Fibroblast of skin of right biceps (primary cell): Measurements from ENCODE around the gene VSIG8.
"Not testable (repeated sequence)": the region's sequence is repeated elsewhere in the genome, so short reads cannot be mapped to it uniquely, and the experiment has no call there.

Experiments
- DNase-seq: peaks from one replicate; pipeline ENCODE4 v3.0.0-alpha.2; 2013

Gene VSIG8, protein sequence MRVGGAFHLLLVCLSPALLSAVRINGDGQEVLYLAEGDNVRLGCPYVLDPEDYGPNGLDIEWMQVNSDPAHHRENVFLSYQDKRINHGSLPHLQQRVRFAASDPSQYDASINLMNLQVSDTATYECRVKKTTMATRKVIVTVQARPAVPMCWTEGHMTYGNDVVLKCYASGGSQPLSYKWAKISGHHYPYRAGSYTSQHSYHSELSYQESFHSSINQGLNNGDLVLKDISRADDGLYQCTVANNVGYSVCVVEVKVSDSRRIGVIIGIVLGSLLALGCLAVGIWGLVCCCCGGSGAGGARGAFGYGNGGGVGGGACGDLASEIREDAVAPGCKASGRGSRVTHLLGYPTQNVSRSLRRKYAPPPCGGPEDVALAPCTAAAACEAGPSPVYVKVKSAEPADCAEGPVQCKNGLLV

DNA sequence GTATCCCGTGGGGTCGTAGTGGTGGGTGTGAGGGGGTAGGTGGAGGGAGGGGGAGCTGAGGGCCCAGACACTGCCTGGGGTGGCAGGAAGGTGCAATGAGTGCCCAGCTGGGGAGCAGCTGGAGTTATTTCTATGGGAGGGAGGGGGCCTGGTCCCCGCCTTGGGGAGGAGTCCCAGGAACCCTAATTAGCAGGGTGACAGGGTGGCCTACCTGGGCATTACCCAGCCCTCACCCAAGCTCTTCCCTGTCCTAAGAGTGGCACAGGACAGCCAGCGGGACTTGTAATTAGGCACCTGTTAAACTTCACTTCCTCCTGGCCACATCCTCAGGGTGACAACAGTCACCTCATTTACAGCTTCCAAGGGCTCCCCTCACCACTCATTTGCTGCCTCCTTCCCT is at the start of gene VSIG8:
TSS of gene VSIG8 (minus strand) at position 101 of the 400 bp plus-strand sequence. CDS start 136 bp downstream, outside the sequence.
- no peak for DNase-seq

DNA sequence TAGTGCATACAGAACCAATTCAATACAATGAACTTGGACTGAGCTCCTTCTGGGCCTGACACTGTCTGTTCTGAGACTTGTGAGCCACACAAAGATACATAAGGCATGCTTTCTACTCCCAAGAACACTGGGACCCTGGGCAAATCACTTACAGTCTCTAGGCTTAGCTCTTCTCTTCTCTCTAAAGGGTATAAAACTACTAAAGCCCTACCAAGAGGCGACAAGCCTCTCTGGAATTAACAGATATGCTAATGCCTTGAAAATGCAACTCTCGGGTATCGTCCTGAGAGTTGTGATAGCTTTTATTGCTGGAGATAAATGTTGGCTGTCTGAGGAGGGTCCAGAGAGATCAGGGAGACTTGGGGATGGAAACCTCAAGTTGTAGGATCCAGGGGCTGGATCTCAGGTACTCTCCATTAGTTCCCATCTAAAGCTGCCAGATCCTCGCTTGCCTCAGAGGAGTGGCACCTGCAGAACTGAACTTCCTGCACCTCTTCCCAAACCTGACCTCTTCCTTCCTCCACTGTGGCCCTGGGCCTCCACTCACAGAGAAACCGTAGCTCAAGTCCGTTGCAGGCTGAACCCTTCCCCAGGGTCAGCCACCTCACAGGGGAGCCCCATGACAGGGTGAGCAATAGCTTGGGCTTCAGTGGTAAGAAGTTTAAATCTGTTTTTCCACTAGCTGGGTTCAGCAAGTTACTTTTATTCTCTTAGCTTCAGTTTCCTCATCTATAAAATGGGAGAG is 49.0 kb upstream of the VSIG8 start:
- DNase-seq: no peak

DNA sequence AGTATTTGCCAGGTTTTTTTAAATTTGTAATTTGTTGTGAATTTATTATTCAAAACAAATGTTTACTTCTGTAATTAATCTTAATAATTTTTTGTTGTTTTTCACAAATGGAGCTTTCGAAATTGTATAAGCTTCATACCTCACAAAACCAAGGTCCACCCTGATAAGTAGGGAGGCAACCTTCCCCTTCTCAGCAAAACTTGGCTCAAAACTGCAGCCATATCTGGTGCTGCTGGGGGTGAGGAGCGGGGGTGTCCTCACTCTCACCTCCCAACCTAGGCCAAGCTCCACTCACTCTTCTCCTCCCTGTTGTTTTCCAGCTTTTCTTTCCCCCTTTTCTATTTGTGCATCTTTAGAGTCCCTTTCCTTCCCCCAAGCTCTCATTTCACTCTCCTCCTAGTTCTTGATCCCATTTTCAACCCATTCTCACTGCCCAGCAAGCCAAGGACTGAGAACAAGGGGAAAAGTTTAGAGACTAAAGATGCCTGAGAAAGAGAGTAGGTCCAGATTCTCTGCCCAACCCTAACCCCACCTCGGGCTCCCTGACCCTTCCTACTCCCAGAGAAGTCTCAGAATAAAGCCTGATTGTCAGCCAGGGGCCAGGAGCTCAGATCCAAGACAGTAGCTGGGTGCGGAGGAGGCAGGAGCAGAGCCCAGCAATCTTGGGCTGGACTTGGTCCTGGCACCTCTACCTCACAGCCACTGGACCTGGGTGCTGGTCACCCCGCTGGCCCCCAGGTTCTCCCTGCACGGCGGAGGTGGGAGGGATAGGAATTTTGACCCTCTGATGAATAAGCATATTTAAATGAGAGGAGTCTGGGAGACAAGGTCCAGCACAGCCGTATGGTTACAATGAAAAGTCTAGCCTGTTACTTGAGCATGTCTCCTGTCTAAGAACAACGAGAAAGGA is 45.8 kb upstream of the VSIG8 start:
- DNase-seq: no peak

DNA sequence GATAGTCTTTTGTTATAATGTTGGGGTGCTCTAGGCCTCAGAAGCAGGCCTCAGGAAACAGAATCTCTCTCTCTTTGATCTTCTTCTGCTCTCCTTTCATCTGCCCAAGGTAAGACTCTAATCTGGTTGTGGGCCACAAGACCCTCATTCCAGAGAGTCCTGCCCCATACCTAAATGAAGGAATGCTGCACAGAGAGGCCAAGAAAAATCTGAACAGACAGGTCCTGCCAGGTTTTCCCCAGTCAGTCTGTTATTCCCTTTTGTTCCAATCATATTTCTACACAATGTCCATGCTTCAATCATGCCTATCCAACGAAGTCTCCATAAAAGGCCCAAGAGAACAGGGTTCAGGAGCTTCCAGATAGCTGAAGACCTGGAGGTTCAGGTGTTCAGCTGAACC is 44.5 kb upstream of the VSIG8 start:
- DNase-seq: no peak

DNA sequence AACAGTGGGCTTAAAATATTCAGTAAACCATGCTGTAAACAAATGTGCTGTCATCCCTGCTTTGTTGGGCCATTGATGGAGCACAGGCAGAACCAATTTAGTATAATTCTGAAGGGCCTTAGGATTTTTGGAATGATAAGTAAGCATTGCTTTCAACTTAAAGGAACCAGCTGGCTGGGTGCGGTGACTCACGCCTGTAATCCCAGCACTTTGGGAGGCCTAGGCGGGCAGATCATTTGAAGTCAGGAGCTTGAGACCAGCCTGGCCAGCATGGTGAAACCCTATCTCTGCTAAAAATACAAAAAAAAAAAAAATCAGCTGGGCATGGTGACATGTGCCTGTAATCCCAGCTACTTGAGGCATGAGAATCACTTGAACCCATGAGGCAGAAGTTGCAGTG is 41.6 kb upstream of the VSIG8 start:
- not testable (repeated sequence) for DNase-seq

DNA sequence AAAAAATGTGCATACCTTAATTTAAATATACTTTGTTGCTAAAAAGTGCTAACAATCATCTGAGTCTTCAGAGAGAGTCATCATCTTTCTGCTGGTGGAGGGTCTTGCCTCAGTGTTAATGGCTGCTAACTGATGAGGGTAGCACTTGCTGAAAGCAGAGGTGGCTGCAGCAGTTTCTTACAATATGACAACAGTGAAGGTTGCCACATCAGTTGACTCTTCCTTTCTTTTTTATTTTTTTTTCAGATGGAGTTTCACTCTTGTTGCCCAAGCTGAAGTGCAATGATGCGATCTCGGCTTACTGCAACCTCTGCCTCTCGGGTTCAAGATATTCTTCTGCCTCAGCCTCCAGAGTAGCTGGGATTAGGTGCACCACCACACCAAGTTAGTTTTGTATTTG is 40.1 kb upstream of the VSIG8 start:
- DNase-seq: no peak

DNA sequence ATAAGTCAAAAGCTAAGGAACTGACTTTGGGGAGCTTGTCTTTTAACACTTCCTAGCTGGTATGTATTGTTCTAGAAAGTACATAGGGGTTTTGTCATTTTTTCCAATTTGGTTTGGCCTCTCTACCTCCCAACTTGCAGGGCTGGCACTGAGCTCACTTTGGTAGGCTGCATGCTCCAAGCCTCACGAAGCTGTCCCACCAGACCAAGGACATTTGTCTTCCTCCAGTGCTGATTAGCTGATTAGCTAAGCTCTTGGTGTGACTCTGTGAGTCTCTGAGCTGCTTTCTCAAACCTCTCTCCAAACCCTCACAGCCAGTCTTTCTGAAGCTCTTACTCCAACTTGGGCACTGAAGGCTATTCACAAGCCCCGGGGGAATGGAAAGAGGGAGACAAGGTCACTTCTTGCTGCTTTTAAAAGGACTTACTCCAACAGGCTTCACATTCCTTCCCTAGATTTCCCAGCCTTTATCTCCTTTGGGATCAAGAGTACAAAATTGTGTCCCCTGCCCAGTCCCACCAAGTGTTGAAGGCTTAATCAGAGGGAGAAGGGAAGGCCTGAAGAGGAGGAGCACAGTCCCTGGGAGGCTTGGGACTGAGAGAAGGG is 38.4 kb upstream of the VSIG8 start:
- DNase-seq: no peak

DNA sequence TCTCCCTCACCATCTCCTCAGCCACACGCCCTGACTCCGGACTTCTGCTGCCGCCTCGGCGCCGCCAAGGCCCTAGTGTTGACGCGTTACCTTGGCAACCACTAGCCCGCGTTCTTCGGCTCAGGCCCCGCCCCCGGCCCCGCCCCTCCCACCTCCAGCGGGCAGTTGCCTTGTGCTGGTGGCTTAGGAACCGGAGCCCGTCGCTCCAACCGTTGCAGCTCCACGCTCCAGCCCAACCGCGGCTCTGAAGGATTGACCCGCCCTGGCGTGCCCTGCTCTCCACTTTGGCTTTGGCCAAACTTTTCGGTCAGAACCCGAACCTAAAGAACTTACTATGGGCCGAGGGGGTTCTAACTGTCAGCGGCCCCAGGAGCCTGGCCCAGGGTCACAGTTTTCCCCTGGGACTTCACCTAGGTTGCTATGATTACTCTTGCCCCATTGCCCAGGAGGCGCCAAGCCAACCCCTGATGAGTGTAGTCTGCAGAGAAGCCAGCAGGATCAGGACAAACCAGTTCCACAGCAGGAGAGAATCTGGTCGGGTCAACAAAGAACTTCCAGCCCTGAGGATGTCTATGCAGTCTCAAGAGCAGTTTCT is 37.7 kb upstream of the VSIG8 start, which contains the start of gene CFAP45:
TSS of gene CFAP45 (minus strand) at position 80 of the 595 bp plus-strand sequence. CDS start at position 13, 67 bp downstream.
- DNase-seq: peak; percentile 75

DNA sequence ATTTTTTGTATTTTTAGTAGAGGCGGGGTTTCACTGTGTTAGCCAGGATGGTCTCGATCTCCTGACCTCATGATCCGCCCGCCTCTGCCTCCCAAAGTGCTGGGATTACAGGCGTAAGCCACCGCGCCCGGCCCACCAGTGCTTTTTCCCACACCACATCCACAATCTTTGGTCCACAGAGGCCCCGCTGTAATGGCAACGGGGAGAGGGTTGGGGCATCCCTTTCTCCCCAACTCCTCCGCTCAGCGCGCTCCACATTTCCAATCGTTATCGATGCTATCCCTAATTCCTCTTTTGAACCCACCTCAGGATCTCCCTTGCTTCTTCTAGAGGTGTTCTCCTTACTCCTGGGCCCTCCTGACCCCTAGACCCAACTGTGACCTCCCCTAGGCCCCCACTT is 37.2 kb upstream of the VSIG8 start:
- DNase-seq: not testable (repeated sequence)

DNA sequence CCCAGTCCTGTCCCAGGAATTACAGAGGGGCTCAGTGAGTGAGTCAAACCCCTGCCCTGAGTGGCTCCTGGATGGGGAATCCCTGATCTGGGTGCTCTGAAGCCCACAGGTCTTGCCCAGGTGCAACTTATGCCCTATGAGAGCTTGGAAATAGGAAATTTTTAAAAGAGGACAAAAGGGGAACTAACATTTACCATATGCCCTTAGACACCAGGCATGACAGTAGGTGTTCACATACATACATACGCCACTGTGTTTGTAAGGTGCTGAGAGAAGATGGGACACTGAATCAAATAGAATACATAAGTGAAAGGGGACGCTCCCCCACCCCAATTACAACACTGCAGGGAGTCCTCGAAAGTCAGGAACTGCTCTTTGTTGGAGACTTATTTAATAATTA is 36.1 kb upstream of the VSIG8 start:
- no peak for DNase-seq

DNA sequence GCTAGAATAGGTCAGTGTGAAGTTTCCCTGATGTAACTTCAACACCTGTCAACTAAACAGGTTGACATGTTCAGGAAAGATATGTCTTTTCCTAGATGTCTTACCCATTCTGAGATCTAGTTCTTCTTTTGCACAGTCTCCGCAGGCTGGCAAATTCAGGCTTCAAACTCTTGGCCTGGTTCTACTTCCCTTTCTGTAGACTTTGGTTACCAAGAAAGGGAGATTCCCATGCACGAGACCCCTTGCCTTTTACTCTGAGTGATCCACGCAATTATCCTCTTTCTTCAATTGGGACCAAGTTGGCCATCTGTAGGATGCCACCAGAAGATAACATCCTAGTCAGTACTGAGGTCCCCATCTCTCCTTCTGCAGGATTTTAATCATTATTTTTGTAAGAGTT is 35.5 kb upstream of the VSIG8 start:
- DNase-seq: no peak

DNA sequence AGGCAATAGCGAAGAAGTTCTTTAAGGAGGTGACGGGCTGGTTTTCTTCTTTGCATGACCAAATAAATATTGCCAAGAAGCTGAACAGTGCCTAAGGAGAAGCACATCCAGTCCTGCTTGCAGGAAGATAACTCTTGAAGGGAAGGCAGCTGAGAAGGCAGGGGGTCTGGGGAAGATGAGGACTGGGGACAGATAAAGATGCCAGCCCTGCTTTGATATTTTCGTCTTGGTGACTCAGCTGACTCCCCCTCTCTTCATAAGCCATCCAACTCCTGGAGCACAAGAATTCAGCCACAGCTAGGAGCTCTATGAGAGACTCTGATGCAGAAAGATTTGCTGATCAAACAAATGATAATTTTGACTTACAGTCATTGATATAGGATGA is 34.1 kb upstream of the VSIG8 start:
- no peak for DNase-seq

DNA sequence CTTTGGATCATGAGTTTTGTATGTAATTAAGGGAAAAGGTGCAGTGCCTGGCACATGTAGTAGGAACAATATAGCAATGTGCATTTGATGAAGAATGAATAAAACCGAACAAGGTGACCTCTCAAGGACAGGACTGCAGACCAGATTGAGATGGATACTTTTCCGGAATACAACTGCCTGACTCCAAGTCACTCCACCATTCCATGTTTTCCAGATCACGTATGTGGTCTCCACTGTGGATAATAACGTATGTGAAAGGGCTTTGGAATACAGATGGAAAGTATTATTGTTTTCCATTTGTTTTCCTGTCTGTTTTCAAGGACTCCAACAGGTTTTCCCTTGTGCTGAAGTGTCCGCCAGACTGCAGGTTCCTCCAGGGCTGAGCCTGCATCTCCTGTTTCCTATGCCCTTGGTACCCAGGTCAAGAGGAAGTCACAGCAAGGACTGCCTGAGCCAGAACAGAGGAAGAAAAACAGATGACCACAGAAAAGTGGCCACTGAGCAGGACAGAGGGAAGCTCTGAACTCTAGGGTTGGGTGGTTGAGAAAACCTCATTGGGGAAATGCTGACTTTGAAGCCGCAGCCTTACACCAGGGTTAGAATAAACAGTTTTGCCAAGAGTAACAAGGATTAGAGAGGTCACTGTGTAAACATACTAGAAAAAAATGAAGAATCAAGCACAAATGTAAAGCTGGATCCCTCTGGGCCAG is 33.5 kb upstream of the VSIG8 start:
- DNase-seq: peak; percentile 24

DNA sequence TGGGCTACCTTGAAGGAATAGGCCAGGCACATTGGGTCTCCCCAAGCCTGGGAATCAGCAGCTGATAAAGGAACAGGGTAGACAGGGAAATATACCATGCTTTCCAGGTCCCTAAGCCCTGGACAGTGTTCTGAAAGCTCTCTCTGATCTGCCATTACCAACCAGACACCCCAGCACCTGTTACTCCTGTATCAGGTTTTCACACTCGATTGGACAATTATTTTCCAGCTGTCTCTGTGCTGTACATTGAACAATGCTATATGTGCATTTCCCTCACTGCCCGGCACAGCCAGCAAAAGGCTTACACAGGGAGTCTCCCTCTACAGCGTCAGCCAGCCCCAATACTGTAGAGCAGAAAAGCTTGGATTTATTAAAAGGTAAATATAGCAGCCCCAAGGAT is 32.8 kb upstream of the VSIG8 start:
- no peak for DNase-seq

DNA sequence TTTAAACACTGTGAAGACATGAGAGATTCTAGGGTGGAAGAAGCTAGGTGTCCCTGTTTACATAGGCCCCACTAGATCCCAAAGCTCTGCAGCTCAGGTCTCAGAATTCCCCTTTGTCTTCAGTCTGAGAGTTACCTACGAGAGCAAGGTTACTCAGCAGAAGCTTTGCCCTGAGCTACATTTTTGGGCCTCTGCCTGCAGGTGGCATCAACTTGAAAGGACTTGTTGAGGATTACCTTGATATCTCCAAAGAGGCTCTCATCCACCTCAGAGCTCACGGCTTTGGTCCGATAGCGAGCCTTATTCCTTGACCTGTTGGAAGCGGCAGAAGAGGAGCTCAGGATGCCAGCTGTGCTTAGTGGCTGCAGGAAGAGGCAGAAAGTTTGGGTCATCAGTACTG is 30.5 kb upstream of the VSIG8 start:
- no peak for DNase-seq

DNA sequence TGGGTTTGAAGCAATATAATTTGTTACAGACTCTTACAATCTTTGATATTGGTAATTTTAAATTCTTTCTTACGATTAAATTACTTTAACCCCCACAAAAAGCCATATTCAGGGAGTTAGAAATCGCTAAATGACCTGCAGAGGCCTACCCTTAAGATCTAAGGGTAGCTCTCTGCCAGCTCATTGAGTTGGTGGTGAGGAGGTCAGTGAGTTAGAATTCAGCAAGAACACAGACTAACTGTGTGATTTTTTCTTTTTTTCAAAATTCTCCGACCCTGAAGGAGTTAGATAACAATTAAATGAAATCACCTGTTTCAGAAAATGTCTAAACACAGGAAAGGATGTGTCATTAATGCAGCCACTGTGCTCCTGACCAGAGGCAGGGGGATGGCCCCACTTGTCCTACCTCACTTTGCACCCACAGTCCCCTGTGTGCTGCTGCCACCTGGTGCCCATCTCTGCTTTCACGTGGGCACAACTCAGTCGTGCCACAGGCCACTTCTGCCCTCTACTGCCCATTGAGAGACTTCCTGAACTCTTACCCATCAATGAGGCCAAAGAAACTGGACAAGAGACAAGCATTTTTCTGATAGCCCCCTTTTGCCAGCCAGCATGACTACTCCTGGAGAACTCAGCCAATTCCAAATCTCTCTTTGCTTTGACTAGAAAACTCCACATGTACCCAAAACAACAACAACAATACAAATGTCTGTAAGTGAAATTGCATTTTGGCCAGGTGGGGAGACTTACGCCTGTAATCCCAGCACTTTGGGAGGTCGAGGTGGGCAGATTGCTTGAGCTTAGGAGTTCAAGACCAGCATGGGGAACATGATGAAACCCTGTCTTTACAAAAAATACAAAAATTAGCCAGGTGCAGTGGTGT is 29.1 kb upstream of the VSIG8 start:
- DNase-seq: peak; percentile 86

DNA sequence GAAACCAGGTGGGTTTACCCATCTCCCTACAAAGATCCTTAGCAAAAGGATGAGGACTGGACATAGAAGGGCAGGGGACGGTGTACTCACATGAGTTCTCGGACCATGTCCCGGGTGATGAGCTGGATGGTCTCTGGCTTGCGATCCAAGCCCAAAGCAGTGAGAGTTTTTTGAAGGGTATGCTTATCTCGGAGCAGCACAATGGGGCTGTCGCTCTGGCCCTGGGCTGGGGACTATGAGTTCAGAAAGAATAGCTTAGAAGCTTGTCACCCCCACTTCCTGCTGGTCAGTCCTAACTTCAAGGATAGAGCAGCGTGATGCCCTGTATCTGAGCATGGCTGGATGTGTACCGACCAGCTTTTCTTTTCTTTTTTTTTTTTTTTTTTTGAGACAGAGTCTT is 27.9 kb upstream of the VSIG8 start:
- DNase-seq: no peak

DNA sequence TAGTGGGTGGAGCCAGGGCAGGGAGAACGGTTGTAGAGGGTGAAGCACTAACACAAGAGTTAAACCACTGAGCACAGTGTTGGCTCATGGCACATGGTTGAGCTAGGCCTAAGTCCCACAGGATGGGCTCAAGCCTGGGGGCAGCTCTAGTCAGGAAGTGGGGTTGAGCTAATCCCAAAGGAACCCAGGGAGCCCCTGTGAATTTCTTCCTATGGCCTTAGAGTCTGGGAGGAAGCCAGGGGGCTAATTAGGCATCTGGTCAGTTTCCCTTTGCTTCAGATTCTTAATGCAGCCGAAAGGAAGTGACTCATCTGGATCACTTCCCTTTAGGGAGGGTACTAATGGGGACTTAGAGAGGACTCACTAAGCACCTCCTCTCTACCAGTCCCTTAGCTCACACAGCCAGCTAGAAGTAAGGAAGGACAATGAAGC is 27.4 kb upstream of the VSIG8 start:
- peak; percentile 94 for DNase-seq

DNA sequence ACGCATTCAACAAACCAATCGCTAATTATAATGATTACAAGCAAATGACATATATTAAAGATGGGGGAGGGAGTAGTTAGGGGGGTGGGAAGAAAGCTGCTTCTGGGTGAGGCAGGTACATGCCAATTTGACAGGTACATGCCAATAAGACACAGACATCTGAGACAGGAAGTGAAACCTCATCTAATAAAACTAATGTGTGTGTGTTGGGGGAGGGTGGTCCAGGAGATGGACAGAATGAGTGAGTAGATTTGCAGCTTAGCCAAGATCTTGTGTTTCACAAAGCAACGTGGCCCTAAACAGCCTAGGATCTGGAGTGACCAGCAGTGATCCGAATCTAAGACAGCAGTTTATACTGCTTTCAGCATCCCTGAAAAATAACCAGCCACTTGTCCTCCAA is 26.7 kb upstream of the VSIG8 start:
- no peak for DNase-seq

DNA sequence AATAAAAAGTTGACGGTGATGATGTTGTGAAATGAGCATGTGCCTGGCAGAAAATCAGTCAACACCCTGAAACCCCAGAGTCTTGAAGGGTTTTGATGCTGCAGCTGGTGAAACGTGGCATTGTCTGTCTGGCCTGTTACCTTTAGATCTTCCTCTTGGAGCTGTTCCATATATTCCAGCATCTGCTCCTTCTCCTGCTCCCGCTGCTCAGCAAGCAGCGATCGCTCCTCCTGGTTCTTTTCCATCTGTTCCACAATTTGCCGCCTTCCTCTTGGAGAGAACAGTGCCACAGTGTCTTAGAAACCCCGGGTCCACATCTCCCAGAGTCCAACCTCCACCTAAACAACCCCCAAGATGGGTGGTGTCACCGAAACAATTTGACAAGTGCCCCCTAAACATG is 21.8 kb upstream of the VSIG8 start:
- no peak for DNase-seq

DNA sequence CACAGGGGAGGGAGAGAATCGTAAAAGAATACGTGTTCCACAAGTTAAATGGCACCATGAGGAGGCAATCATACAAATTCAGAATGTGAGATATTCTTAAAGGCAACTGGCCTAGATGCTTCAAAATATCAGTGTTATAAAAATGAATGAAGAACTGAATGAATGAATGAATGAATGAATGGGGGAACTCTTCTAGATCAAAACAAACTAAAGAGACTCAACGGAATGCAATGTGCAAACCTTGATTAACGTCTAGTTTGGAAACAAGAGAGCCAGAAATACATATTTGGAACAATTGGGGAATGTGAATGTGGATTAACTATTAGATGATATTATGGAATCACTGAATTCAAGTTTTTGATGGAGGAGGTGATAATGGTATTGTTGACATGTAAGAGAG is 20.7 kb upstream of the VSIG8 start:
- no peak for DNase-seq
